BJ (cell line): ENCODE measurements around the gene HSPBAP1. TPM values are rescaled to one million over a fixed set of nuclear protein-coding genes. Genes with fewer than 3 reads are reported as not detected.
"Not testable (repeated sequence)": the region's sequence is repeated elsewhere in the genome, so short reads cannot be mapped to it uniquely, and the experiment has no call there.

ENCODE experiments used
- CTCF ChIA-PET: fragments of 350-600 bp; formaldehyde crosslinking; extraction: SDS; loops from one replicate; lab custom pipeline; 2021; ENCODE audit warnings: antibody characterized with exemption, inconsistent platforms; lab: Yijun Ruan, JAX
- POLR2A ChIA-PET: fragments of 300-600 bp; sonication (Branson Sonifier 250); formaldehyde crosslinking; extraction: SDS; loops from one replicate; lab custom pipeline; 2021; ENCODE audit warnings: antibody characterized with exemption; lab: Charles Lee
- DNase-seq: peaks from one replicate; pipeline ENCODE4 v3.0.0-alpha.2; 2011; ENCODE audit warnings: low read depth
- H3K27me3 ChIP-seq: 2 replicates; pipeline ENCODE4 v1.6.0; 2011; ENCODE audit warnings: low read length; ENCODE audit not compliant: control insufficient read depth, insufficient read depth
- H3K36me3 ChIP-seq: 2 replicates; pipeline ENCODE4 v1.5.1; 2011; ENCODE audit warnings: low read length; ENCODE audit not compliant: control insufficient read depth, insufficient read depth
- H3K4me3 ChIP-seq: 2 replicates; pipeline ENCODE4 v1.5.1; 2011; ENCODE audit warnings: low read depth, mild to moderate bottlenecking, control low read depth, low read length
- CTCF ChIP-seq: IDR thresholded peaks from 2 replicates; pipeline ENCODE4 v1.5.1; 2011; ENCODE audit warnings: low read depth, mild to moderate bottlenecking, control low read depth, inconsistent platforms, low read length, moderate library complexity; ENCODE audit not compliant: insufficient read depth
- polyA plus RNA-seq: library from polyadenylated mRNA; depleted of rRNA; stranded (reverse); fragments of >200 nt; gene quantifications from 2 replicates; pipeline ENCODE4 v1.2.3, GENCODE V29; 2011

The HSPBAP1 gene
- polyA plus RNA-seq, 1 experiment = 2.9 TPM

GRCh38 chr3:122748347-122748746 is 45.3 kb downstream of the HSPBAP1 start:
- Histone ChIP-seq H3K4me3 (no peak overlapping the region), H3K36me3 (no peaks in the 10 kb centered on the region), H3K27me3 (no peaks in the 10 kb centered on the region)
- DNase-seq = no peak
- ChIA-PET POLR2A (no interaction called here), CTCF (no interaction called here)
- TF ChIP-seq CTCF = no peak

GRCh38 chr3:122747295-122747694 is 46.3 kb downstream of the HSPBAP1 start:
- CTCF ChIA-PET, POLR2A ChIA-PET, H3K4me3 ChIP-seq, H3K27me3 ChIP-seq, H3K36me3 ChIP-seq, DNase-seq: not testable (repeated sequence)

- peak; percentile 15 for DNase-seq
- ChIA-PET CTCF (interaction anchor here (1.7 to 3.2 kb wide), 2 partner anchors 10 to 11 kb away, joined by 5 to 14 read pairs; no protein-coding TSS in a partner anchor), POLR2A (interaction anchor here (0.6 to 1.4 kb wide), 2 partner anchors 13 to 14 kb away, joined by 3 to 6 read pairs; no protein-coding TSS in a partner anchor)
- TF ChIP-seq CTCF = no peak
- H3K4me3 ChIP-seq = no peak overlapping the region
- H3K27me3 ChIP-seq = no peaks in the 10 kb centered on the region
- H3K36me3 ChIP-seq = 0 out of 2 replicates have a peak, but pooled peaks cover 1% of the 10 kb centered on the region
These were observed 48.1 kb downstream of the HSPBAP1 start for GRCh38 chr3:122745369-122746021.

GRCh38 chr3:122743581-122744120 is 50.0 kb downstream of the HSPBAP1 start:
- H3K36me3 ChIP-seq = 0 out of 2 replicates have a peak, but pooled peaks cover 2% of the 10 kb centered on the region
- POLR2A ChIA-PET = no interaction called here
- H3K4me3 ChIP-seq = no peak overlapping the region
- TF ChIP-seq CTCF = no peak
- DNase-seq = no peak
- CTCF ChIA-PET = interaction anchor here (0.9 to 3.2 kb wide), 3 partner anchors 11 to 285 kb away, joined by 4 to 14 read pairs (median 7); no protein-coding TSS in a partner anchor
- no peaks in the 10 kb centered on the region for H3K27me3 ChIP-seq

GRCh38 chr3:122742234-122742633 is 51.4 kb downstream of the HSPBAP1 start:
- H3K36me3 ChIP-seq = 0 out of 2 replicates have a peak, but pooled peaks cover 2% of the 10 kb centered on the region
- DNase-seq = no peak
- no peaks in the 10 kb centered on the region for H3K27me3 ChIP-seq
- no peak for TF ChIP-seq CTCF
- POLR2A ChIA-PET = no interaction called here
- CTCF ChIA-PET = no interaction called here
- H3K4me3 ChIP-seq = no peak overlapping the region
